IPS DF 19.7 (cell line): ENCODE results near the gene UBE2D2.
"Not testable (repeated sequence)": the region's sequence is repeated elsewhere in the genome, so short reads cannot be mapped to it uniquely, and the experiment has no call there.

Source experiments
- DNase-seq: peaks from one replicate; pipeline ENCODE4 v3.0.0-alpha.2; 2013; ENCODE audit warnings: low read depth, low spot score

Gene UBE2D2

DNA sequence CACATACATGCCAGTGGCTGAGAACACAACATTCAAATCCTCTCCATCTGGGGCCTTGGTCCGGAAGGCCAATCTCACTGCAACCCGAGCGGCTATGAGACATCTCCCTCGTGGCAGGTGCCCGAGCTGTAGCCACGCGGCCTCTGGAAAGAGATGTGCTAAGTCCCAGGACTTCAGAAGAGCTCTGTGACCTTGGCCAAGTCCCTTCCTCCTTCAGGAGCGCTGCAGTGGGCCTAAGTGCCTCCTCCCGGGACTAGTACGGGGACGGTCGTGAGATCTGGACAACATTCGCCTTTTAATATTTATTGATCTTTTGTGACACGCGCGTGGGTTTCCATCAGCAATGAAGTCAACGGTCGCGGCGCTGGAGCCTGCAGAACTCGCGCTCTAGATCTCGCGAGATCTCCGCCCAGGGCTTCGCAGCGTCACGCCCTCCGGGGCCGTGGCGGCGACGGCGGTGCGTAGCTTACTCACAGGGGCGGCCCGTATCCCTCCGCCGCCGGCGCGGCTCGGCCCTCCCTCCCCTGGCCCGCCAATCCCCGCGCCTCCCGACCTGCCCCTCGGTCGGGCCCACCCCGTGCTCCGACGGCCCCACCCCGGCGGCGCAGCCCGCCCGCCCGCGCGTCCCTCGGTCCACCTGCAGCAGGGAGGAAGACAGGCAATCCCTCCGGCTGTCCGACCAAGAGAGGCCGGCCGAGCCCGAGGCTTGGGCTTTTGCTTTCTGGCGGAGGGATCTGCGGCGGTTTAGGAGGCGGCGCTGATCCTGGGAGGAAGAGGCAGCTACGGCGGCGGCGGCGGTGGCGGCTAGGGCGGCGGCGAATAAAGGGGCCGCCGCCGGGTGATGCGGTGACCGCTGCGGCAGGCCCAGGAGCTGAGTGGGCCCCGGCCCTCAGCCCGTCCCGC lies at the start of gene UBE2D2:
Gene UBE2D2 (plus strand): TSS at position 588 of the 903 bp plus-strand sequence. CDS start 453 bp downstream, outside the sequence.
- DNase-seq, result peak; percentile 81

- DNase-seq, result no peak
These were observed 48.3 kb upstream of the UBE2D2 start for GRCh38 chr5:139512786-139513390.

DNA sequence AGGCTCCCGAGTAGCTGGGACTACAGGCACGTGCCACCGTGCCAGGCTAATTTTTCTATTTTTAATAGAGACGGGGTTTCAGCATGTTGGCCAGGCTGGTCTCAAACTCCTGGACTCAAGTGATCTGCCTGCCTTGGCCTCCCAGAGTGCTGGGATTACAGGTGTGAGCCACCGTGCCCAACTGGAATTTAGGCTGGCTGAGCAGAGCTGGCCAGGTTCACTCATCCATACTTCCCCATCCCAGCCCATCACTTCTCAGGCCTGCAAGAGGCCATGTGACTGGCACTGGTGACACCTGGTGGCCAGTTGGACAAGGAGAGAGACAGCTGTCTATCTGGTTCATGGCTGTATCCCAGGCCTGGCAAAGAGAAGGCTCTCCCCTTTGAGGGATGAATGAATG lies 47.7 kb upstream of the UBE2D2 start:
- DNase-seq, result peak; percentile 67

DNA sequence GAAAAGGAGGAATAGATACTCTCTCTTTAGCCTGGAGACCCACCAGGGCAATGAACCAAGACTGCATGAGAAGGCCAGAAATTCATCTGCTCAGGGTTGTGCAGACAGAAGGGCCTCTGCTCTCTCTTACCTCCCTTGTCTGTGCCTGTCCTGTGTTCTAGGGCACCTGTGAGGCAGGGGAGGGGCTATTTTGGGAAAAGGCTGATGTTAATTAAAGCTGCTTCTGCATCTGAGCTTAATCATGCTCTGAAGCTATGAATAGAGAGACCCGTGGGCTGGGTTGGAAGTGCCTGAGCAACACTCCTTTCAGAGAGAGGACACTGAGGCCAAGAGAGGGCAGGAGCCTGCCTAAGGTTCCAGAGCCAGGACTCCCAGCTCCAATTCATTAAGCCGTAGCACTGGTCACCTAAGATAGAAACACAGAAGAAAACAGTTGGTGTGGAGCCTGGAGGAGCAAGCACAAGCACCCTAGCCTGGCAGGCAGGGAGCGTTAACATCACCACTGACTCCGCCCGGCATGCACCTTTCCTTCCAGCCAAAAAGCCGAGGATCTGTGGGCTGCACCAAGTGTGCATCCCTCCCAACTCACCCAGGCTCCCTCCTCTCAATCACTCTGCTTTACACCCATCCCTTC lies 47.2 kb upstream of the UBE2D2 start:
- DNase-seq, result no peak

DNA sequence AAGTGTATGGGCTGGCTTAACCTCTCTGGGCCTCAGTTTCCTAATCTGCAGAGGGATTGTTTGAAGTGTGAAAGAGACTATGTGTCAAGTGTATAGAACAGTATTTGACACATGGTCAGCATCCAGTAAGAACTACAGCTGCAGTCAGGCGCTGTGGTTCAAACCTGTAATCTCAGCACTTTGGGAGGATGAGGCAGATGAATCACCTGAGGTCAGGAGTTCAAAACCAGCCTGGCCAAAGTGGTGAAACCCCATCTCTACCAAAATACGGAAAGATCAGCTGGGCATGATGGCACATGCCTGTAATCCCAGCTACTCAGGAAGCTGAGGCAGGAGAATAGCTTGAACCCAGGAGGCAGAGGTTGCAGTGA lies 46.7 kb upstream of the UBE2D2 start:
- DNase-seq, result no peak

DNA sequence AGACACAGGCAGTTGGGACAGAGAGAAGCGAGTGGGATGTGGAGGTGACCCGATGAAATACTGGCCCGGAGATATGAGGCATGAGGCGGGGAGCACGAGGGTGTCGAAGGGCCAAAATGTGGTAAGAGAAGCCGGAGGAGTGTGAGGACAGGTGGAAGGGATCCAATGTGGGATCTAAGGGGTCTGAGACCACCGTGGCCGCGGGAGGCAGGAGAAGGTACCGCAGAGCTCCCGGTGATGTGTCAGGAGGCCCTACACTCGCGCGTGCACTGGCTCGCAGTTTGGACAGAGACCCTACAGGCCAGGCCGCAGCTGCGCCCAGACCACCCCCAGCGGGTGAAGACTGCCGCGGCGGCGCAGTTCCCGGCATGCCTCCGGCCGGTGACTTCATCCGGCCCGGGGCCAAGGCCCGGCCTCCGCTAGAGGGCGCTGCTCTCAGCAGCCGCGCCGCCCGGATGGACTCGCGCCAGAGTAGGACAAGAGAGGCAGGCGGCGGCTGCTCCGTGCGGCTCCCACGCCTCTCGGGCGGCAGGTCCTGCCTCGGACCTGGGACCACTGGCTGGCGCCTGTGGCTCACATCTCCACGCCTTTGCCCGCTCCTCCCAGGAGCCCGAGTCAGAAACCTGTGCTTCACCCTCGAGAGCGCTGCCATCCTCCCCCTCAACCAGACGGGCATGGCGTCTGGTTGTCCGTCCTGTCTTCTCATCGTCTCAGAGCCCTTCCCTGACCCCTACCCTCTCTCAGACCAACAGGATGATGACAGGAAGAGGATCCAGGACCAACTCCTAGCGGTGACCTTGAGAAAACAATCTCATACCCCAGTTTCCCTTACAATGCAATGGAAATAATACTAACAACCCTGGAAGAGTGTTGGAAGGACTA lies 43.2 kb upstream of the UBE2D2 start:
- DNase-seq, result peak; percentile 77

DNA sequence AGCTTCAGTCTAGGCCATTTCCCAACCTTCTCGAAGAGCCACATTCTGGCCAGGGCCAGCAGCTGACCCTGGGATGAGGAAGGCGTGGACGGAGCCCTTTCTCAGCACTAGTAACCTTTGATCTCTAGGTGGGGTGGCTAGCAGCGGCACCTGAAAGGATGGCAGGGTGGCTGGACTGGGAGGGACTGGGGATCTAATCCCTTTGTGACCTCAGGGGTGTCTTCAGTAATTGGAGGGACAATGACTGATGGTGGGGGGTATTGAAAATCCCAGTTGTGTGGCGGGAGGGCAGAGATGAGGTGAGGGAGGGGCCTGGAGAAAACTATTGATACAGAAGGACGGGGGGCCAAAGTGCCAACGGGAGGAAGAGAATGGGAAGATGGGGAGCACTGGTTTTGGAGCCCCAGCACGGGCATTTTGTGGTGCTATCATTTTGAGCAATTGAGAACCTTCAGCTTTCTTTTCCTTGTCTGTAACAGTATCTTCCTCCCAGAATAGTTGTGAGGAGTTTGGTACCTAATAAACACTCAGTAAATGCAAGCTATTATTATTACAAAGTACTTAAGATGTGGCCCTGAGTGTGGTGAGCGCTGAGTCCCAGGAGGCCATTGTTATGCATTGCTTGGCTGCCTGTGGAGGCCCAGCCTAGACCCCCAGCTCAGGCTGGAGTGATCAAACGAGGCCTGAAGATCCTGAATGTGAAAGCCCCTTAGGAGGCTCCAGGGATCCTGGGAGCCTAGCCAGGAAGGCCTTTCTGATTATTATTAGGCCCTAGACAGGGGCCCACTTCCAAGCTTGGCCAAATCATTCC lies 37.3 kb upstream of the UBE2D2 start:
- DNase-seq, result peak; percentile 94

DNA sequence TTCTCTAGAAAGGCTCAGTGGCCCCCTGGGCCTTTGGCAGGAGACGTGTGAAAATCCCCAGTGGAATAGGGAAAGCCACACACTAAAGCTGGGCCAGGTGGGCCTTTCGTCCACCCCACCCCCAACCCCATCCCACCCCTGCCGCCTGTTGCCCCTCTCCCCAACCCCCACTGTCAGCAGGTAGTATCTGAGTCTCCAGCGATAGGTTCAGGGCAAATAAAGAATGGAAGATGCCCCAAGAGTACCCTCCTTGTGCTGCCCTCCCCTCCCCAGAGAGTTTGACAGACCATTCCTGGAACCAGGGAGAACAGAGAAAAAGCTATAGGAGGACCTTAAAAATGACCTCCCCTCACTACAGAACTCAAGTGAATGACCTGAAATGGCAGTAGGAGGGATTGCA lies 36.7 kb upstream of the UBE2D2 start:
- no peak for DNase-seq

- DNase-seq, result no peak
These were observed 36.1 kb upstream of the UBE2D2 start for GRCh38 chr5:139524940-139525585.

GRCh38 chr5:139525586-139526308 lies 35.4 kb upstream of the UBE2D2 start:
- not testable (repeated sequence) for DNase-seq

DNA sequence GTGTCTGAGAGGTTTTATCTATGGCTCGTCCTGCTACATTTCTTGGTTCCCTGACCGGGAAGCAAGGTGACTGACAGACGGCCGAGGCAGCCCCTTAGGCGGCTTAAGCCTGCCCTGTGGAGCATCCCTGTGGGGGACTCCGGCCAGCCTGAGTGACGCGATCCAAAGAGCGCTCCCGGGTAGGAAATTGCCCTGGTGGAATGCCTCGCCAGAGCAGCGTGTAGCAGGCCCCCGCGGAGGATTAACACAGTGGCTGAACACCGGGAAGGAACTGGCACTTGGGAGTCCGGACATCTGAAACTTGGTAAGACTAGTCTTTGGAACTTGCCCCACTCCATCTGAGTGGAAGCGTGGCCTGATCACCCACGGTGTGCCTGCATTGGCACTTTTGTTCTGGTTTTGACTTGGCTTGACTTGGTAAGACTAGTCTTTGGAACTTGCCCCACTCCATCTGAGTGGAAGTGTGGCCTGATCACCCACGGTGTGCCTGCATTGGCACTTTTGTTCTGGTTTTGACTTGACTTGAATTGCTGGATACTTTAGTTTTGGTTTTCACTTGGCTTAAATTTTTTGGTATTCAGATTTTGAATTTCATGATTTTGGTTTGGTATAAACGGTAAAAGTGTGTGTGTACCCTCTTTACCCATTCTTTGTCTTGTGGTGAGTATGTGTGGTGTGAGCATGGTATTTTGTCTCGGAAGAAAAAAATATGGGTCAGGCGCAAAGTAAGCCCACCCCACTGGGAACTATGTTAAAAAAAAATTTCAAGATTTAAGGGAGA lies 34.6 kb upstream of the UBE2D2 start:
- DNase-seq, result not testable (repeated sequence)

GRCh38 chr5:139527090-139527470 lies 34.1 kb upstream of the UBE2D2 start:
- not testable (repeated sequence) for DNase-seq

- DNase-seq, result not testable (repeated sequence)
These were observed 33.2 kb upstream of the UBE2D2 start for GRCh38 chr5:139527896-139528467.

- DNase-seq, result not testable (repeated sequence)
These were observed 32.4 kb upstream of the UBE2D2 start for GRCh38 chr5:139528695-139529094.

- not testable (repeated sequence) for DNase-seq
These were observed 31.1 kb upstream of the UBE2D2 start for GRCh38 chr5:139530079-139530478.

GRCh38 chr5:139531772-139532169 lies 29.4 kb upstream of the UBE2D2 start:
- no peak for DNase-seq

- DNase-seq, result no peak
These were observed 17.6 kb upstream of the UBE2D2 start for GRCh38 chr5:139543423-139543991.

GRCh38 chr5:139546593-139546992 lies 14.5 kb upstream of the UBE2D2 start:
- not testable (repeated sequence) for DNase-seq
